Daoy (cell line): ENCODE measurements around the gene TMOD1. TPM values are rescaled to one million over a fixed set of nuclear protein-coding genes. Genes with fewer than 3 reads are reported as not detected.

Experiments
- DNase-seq: peaks from one replicate; pipeline ENCODE4 v3.0.0-alpha.2; 2015; ENCODE audit warnings: low read depth
- total RNA-seq: library from RNA; depleted of rRNA; stranded (reverse); fragments of >200 nt; shearing (Covaris generic); gene quantifications from 2 replicates; pipeline ENCODE4 v1.2.3, GENCODE V29; 2014

Gene TMOD1
- total RNA-seq, 1 experiment from 2014 or later, result 3.9 TPM

- DNase-seq, result no peak
Measured at GRCh38 chr9:97547098-97547829, 45.8 kb downstream of the TMOD1 start.

GRCh38 chr9:97548379-97548778 lies 46.9 kb downstream of the TMOD1 start:
- DNase-seq, result no peak

GRCh38 chr9:97548819-97549540 lies 47.5 kb downstream of the TMOD1 start:
- no peak for DNase-seq

- DNase-seq, result no peak
Measured at GRCh38 chr9:97550386-97550785, 48.9 kb downstream of the TMOD1 start.

GRCh38 chr9:97551308-97551707 lies 49.8 kb downstream of the TMOD1 start:
- no peak for DNase-seq

GRCh38 chr9:97553141-97553540 lies 51.7 kb downstream of the TMOD1 start:
- DNase-seq, result no peak

- no peak for DNase-seq
Measured at GRCh38 chr9:97553841-97554240, 52.4 kb downstream of the TMOD1 start.

GRCh38 chr9:97554566-97555075 lies 53.2 kb downstream of the TMOD1 start:
- DNase-seq, result no peak

- DNase-seq, result peak; percentile 57
Measured at GRCh38 chr9:97555164-97555563, 53.7 kb downstream of the TMOD1 start.

GRCh38 chr9:97556036-97556720 lies 54.7 kb downstream of the TMOD1 start:
- DNase-seq, result no peak

- DNase-seq, result no peak
Measured at GRCh38 chr9:97556721-97557605, 55.5 kb downstream of the TMOD1 start.

GRCh38 chr9:97557606-97558095 lies 56.2 kb downstream of the TMOD1 start:
- DNase-seq, result no peak

GRCh38 chr9:97558701-97559101 lies 57.2 kb downstream of the TMOD1 start:
- DNase-seq, result no peak

- DNase-seq, result no peak
Measured at GRCh38 chr9:97559111-97559514, 57.6 kb downstream of the TMOD1 start.

- DNase-seq, result no peak
Measured at GRCh38 chr9:97560154-97560553, 58.7 kb downstream of the TMOD1 start.

- DNase-seq, result no peak
Measured at GRCh38 chr9:97560851-97561250, 59.4 kb downstream of the TMOD1 start.

GRCh38 chr9:97561501-97561900 lies 60.0 kb downstream of the TMOD1 start:
- DNase-seq, result no peak

- DNase-seq, result no peak
Measured at GRCh38 chr9:97562542-97562941, 61.1 kb downstream of the TMOD1 start.

- DNase-seq, result no peak
Measured at GRCh38 chr9:97563458-97564135, 62.1 kb downstream of the TMOD1 start.

- DNase-seq, result peak; percentile 83
Measured at GRCh38 chr9:97564291-97565175, 63.1 kb downstream of the TMOD1 start.
